Left colon (tissue), 2 donors: ENCODE data around the gene NAA38. TPM values are rescaled to one million over a fixed set of nuclear protein-coding genes. Genes with fewer than 3 reads are reported as not detected.
A peak's percentile ranks its signal among the peaks of the same experiment; 100 is the strongest.

Experiments
- ATAC-seq: fragments of 200-7000 bp; cut with Tn5 transposase; one replicate; pipeline ENCODE4 v1.9.1; 2020; ENCODE audit warnings: mild to moderate bottlenecking, moderate library complexity
- DNase-seq, 2 donors: peaks; one replicate each; pipeline ENCODE4 v3.0.0-alpha.2; 2020
- intact Hi-C, 2 donors: fragments of 100-400 bp; cut with DNase I in 1 of 2; cut with micrococcal nuclease in 1 of 2; formaldehyde crosslinking; loops; one replicate each; pipeline versions ENCODE4 v1.11.2 to v1.14.0; 2022; cut with DNase I, micrococcal nuclease
- long read RNA-seq: library from polyadenylated mRNA; unstranded; transcript quantifications from one replicate; pipeline ENCODE4 v2.0.0, GENCODE V29; 2021
- total RNA-seq, 2 donors: library from RNA; stranded (reverse); fragmentation: NEBNext Ultra II Directional; extraction: Animal tissue kit (Norgen Biotek cat#: 25700); gene quantifications; one replicate each; pipeline ENCODE4 v1.2.1, GENCODE V29; 2021
- donor health status: DM: no; HTN: no; CAD: no.
- donor health status: DM: yes; HTN: yes; CAD: no.

The NAA38 gene
- 10 to 100 TPM; 49.7 to 83.0 TPM for total RNA-seq
- long read RNA-seq, transcript NAA38-201 (2 exons, 999 nt): minor isoform, 16 of 56 reads
- long read RNA-seq, transcript NAA38-205 (3 exons, 852 nt): major isoform, 28 of 56 reads
- long read RNA-seq, partial matches to known transcripts: 1 of 56 reads
- long read RNA-seq, other reads (novel, unspliced or antisense): 6 of 56 reads

GRCh38 chr17:7856811-7857712 is at the start of gene NAA38:
TSS of gene NAA38 (minus strand) at chr17:7857559. CDS start at chr17:7857463, 96 bp downstream.
- ATAC-seq (peak; percentile 74), DNase-seq (peak; percentile 96 to 98)
- intact Hi-C loops: no loop called here

- intact Hi-C loops: no loop called here
- ATAC-seq: no peak
- DNase-seq: no peak
Observed at GRCh38 chr17:7903154-7904103, 46.1 kb upstream of the NAA38 start.

GRCh38 chr17:7897773-7898172 is 40.4 kb upstream of the NAA38 start:
- DNase-seq: peak in 1 of 2 donors; percentile 27
- intact Hi-C loops: loop anchor here in 1 of 2 donors (5.0 kb wide), 1 partner anchor 35 kb away; no protein-coding TSS in a partner anchor
- peak; percentile 97 for ATAC-seq

GRCh38 chr17:7897090-7897489 is 39.7 kb upstream of the NAA38 start:
- ATAC-seq (no peak), DNase-seq (no peak)
- intact Hi-C loops: loop anchor here in 1 of 2 donors (5.0 kb wide), 1 partner anchor 35 kb away; no protein-coding TSS in a partner anchor

- ATAC-seq (no peak), DNase-seq (no peak)
- intact Hi-C loops: loop anchor here in 1 of 2 donors (5.0 kb wide), 1 partner anchor 33 kb away; no protein-coding TSS in a partner anchor
Observed at GRCh38 chr17:7894866-7895265, 37.5 kb upstream of the NAA38 start.

GRCh38 chr17:7894226-7894625 is 36.9 kb upstream of the NAA38 start:
- no peak for ATAC-seq
- DNase-seq: no peak
- intact Hi-C loops: no loop called here

- intact Hi-C loops: no loop called here
Observed at GRCh38 chr17:7893187-7893880, 36.0 kb upstream of the NAA38 start.

GRCh38 chr17:7889166-7889955 is 32.0 kb upstream of the NAA38 start:
- intact Hi-C loops: no loop called here
- DNase-seq: peak; percentile 96 to 98
- peak; percentile 63 for ATAC-seq

More at GRCh38 chr17:7893187-7893880, 36.0 kb upstream of the NAA38 start:
- ATAC-seq: no peak
- DNase-seq: no peak

GRCh38 chr17:7888184-7888920 is 31.0 kb upstream of the NAA38 start, which contains the start of gene CHD3:
TSS of gene CHD3 (plus strand) at chr17:7888789. CDS start at chr17:7889001, 212 bp downstream.
- DNase-seq: peak; percentile 50 to 63

GRCh38 chr17:7887482-7888183 is 30.3 kb upstream of the NAA38 start:
- ATAC-seq: peak; percentile 81

More at GRCh38 chr17:7888184-7888920, 31.0 kb upstream of the NAA38 start, which contains the start of gene CHD3:
- intact Hi-C loops: no loop called here
- peak; percentile 29 for ATAC-seq

GRCh38 chr17:7887038-7887481 is 29.7 kb upstream of the NAA38 start:
- ATAC-seq (peak; percentile 17), DNase-seq (no peak)
- intact Hi-C loops: no loop called here

More at GRCh38 chr17:7887482-7888183, 30.3 kb upstream of the NAA38 start:
- DNase-seq: peak; percentile 94 to 95
- intact Hi-C loops: no loop called here

GRCh38 chr17:7886227-7887037 is 29.1 kb upstream of the NAA38 start:
- peak; percentile 45 to 55 for DNase-seq
- intact Hi-C loops: no loop called here
- peak; percentile 1 for ATAC-seq

- intact Hi-C loops: no loop called here
- ATAC-seq: peak; percentile 4
- DNase-seq: peak; percentile 61
Observed at GRCh38 chr17:7885367-7886226, 28.2 kb upstream of the NAA38 start.
